Fibroblast of lung (primary cell): Measurements from ENCODE around the gene TMEM119. TPM values are rescaled to one million over a fixed set of nuclear protein-coding genes. Genes with fewer than 3 reads are reported as not detected.
"Not testable (repeated sequence)": the region's sequence is repeated elsewhere in the genome, so short reads cannot be mapped to it uniquely, and the experiment has no call there.

Experiments
- DNase-seq, 2 donors: peaks; one replicate each; pipeline versions ENCODE4 v3.0.0 to v3.0.0-alpha.2; 2010; ENCODE audit warnings: low read depth in 2 of 2
- H2AFZ ChIP-seq: 2 replicates; pipeline ENCODE4 v1.5.1; 2012; ENCODE audit warnings: low read length, control low read depth, inconsistent platforms
- H3K27ac ChIP-seq: 2 replicates; pipeline ENCODE4 v1.5.1; 2011; ENCODE audit warnings: low read length, control low read depth; ENCODE audit not compliant: insufficient read depth
- H3K27me3 ChIP-seq: 2 replicates; pipeline ENCODE4 v1.5.1; 2011; ENCODE audit warnings: mild to moderate bottlenecking, low read length; ENCODE audit not compliant: control insufficient read depth, insufficient read depth
- H3K36me3 ChIP-seq: 2 replicates; pipeline ENCODE4 v1.5.1; 2011; ENCODE audit warnings: low read length; ENCODE audit not compliant: control insufficient read depth, insufficient read depth
- H3K4me1 ChIP-seq: 2 replicates; pipeline ENCODE4 v1.5.1; 2011; ENCODE audit warnings: low read length; ENCODE audit not compliant: control insufficient read depth, insufficient read depth; ENCODE audit errors: extremely low read depth
- H3K4me2 ChIP-seq: 2 replicates; pipeline ENCODE4 v1.5.1; 2011; ENCODE audit warnings: low read length, control low read depth; ENCODE audit not compliant: insufficient read depth; ENCODE audit errors: extremely low read depth
- H3K4me3 ChIP-seq, 4 experiments: fragments of 200-600 bp in 1 of 4; sonication (generic) in 1 of 4; replicated peaks in 1 of 4; 2 replicates each; pipeline ENCODE4 v1.5.1; 2011 to 2016; ENCODE audit warnings: low read length in 4 of 4, low read depth in 3 of 4, mild to moderate bottlenecking in 3 of 4, control low read depth in 2 of 4, inconsistent platforms in 1 of 4, mixed read lengths in 1 of 4; ENCODE audit not compliant: insufficient read depth in 1 of 4; ENCODE audit errors: control extremely low read depth in 1 of 4
- H3K79me2 ChIP-seq: 2 replicates; pipeline ENCODE4 v1.5.1; 2012; ENCODE audit warnings: mild to moderate bottlenecking, low read length, inconsistent platforms; ENCODE audit not compliant: control insufficient read depth, insufficient read depth
- H3K9ac ChIP-seq: 2 replicates; pipeline ENCODE4 v1.5.1; 2011; ENCODE audit warnings: mild to moderate bottlenecking, low read length, control low read depth; ENCODE audit not compliant: insufficient read depth
- H3K9me3 ChIP-seq: 2 replicates; pipeline ENCODE4 v1.5.1; 2012; ENCODE audit warnings: low read depth, low read length; ENCODE audit not compliant: control insufficient read depth, insufficient read depth
- H4K20me1 ChIP-seq: 2 replicates; pipeline ENCODE4 v1.5.1; 2011; ENCODE audit warnings: low read length; ENCODE audit not compliant: control insufficient read depth, insufficient read depth; ENCODE audit errors: extremely low read depth
- EZH2 ChIP-seq: IDR thresholded peaks from 2 replicates; pipeline ENCODE4 v1.5.1; 2012; ENCODE audit warnings: low read length, control low read depth, mild to moderate bottlenecking; ENCODE audit errors: missing control alignments
- polyA plus RNA-seq, 2 donors: library from polyadenylated mRNA; depleted of rRNA in 1 of 2; stranded (reverse) in 1 of 2; unstranded in 1 of 2; fragments of >200 nt; gene quantifications; 2 replicates each; pipeline ENCODE4 v1.2.1, GENCODE V29; 2011 to 2012; ENCODE audit warnings: missing spikeins in 1 of 2
- total RNA-seq: library from RNA; depleted of rRNA; stranded (reverse); fragments of >200 nt; gene quantifications from 2 replicates; pipeline ENCODE4 v1.2.1, GENCODE V29; 2014
- TF ChIP-seq, protein P1 (sequence below), 2 donors: IDR thresholded peaks in 1 of 2; conservative IDR thresholded peaks in 1 of 2; 1 replicate in 1 of 2; 2 replicates in 1 of 2; pipeline ENCODE4 v1.5.1; 2011 to 2012; ENCODE audit warnings: low read length in 2 of 2, control low read depth in 1 of 2, inconsistent platforms in 1 of 2, low read depth in 1 of 2, mild to moderate bottlenecking in 1 of 2

TMEM119 gene
- total and polyA plus RNA-seq, 2 donors (not counting 1 experiment from before 2014, with no cell fraction given), result 154 to 358 TPM

DNA sequence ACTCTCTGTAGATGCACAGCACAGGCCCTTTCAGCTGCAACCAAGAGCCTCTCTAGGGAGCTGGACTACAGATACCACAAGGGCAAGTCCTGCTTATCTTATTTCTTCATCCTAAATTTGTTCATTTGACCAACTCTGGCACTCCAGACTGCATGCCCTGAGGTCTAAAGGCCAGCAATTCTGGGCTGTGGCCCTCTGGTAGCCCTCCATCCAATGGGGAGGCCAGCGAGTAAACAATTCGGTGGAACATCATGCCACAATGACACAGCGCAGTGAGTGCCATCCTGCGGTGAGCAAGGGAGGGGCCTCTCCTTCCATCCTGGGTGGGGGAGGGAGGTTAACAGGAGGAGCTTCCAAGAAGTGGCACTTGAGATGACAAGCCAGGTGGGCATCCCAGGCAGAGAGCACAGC lies 36.5 kb upstream of the TMEM119 start:
- no peaks in the 10 kb centered on the region for H4K20me1 ChIP-seq
- peaks cover 16% of the 10 kb centered on the region for H3K4me1 ChIP-seq
- H3K9me3 ChIP-seq, result no peaks in the 10 kb centered on the region
- H2AFZ ChIP-seq, result no peak overlapping the region
- DNase-seq, result no peak
- no peak overlapping the region for H3K9ac ChIP-seq
- TF ChIP-seq EZH2, result no peak
- TF ChIP-seq, protein P1, sequence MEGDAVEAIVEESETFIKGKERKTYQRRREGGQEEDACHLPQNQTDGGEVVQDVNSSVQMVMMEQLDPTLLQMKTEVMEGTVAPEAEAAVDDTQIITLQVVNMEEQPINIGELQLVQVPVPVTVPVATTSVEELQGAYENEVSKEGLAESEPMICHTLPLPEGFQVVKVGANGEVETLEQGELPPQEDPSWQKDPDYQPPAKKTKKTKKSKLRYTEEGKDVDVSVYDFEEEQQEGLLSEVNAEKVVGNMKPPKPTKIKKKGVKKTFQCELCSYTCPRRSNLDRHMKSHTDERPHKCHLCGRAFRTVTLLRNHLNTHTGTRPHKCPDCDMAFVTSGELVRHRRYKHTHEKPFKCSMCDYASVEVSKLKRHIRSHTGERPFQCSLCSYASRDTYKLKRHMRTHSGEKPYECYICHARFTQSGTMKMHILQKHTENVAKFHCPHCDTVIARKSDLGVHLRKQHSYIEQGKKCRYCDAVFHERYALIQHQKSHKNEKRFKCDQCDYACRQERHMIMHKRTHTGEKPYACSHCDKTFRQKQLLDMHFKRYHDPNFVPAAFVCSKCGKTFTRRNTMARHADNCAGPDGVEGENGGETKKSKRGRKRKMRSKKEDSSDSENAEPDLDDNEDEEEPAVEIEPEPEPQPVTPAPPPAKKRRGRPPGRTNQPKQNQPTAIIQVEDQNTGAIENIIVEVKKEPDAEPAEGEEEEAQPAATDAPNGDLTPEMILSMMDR (conservative IDR thresholded peaks at IDR 0.05 in 1 of 2, IDR thresholded peaks at IDR 0.05 in 1 of 2; ENCODE audit: low read depth in 1 of 2, low read length in 2 of 2), result no peak
- no peak overlapping the region for H3K4me2 ChIP-seq
- no peaks in the 10 kb centered on the region for H3K79me2 ChIP-seq
- no peaks in the 10 kb centered on the region for H3K36me3 ChIP-seq
- no peaks in the 10 kb centered on the region for H3K27me3 ChIP-seq
- no peak overlapping the region for H3K27ac ChIP-seq
- no peak overlapping the region for H3K4me3 ChIP-seq

DNA sequence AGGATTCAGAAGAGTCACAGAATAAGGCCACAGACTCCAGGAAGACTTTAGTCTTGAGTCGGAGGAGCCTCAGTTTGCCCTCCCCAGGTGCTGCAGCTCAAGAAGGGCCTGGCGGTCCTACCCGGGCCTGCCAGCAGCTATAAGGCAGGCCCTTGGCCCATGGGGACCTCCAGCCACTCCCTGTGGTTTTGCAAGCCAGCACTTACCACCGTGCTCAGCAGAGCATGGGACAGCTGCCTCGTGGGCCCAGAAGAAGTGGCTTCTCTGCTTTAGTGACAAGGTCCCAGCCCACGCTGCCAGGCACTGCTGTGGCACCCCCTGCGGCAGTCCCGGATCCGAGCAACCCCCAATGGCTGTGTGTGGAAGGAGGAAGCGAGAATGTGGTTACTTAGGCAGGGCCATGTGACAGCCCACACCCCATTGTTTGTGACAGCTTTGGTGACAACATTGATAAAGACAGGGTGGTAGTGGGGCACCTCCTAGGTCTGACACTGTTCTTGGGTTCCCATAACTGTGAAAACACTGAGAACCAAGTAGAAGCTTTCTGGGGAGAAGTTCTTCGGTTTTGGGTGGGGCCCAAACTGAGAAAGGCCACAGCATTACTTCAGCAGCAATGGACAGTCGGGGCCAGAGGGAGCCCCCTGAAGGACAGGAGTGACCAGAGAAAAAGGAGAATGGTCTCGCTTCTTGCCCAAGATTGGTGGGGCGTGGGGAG lies 35.8 kb upstream of the TMEM119 start, which contains the start of gene SELPLG:
Gene SELPLG, minus strand, starts transcription at position 361 of the 715 bp plus-strand sequence. CDS start 9,587 bp downstream, outside the sequence.
- H3K27ac ChIP-seq, result no peak within 1 kb of the TSS
- H3K79me2 ChIP-seq, result no peaks in the 10 kb centered on the region
- no peak within 1 kb of the TSS for H3K9ac ChIP-seq
- DNase-seq, result no peak
- H3K4me2 ChIP-seq, result no peak within 1 kb of the TSS
- no peaks in the 10 kb centered on the region for H4K20me1 ChIP-seq
- H3K9me3 ChIP-seq, result no peaks in the 10 kb centered on the region
- no peak for TF ChIP-seq EZH2
- TF ChIP-seq, protein P1 (conservative IDR thresholded peaks at IDR 0.05 in 1 of 2, IDR thresholded peaks at IDR 0.05 in 1 of 2; ENCODE audit: low read depth in 1 of 2, low read length in 2 of 2), result no peak
- H3K4me1 ChIP-seq, result peaks cover 23% of the 10 kb centered on the region
- no peak within 1 kb of the TSS for H2AFZ ChIP-seq
- H3K36me3 ChIP-seq, result no peaks in the 10 kb centered on the region
- no peaks in the 10 kb centered on the region for H3K27me3 ChIP-seq
- H3K4me3 ChIP-seq, result no peak within 1 kb of the TSS

DNA sequence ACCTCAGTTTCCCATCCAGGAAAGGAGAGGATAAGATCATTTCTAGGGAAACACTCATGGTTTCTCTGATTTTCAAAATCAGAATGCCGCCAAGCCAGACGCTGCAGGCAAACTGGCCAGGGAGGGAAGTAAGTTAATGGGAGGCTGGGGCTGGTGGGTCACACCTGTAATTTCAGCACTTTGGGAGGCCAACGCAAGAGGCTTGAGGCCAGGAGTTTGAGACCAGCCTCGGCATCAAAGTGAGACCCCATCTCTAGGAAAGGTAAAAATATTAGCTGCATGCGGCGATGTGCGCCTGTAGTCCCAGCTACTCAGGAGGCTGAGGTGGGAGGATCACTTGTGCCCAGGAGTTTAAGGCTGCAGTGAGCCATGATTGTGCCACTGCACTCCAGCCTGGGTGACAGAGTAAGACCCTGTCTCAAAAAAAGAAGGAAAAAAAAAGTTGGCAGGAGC lies 35.2 kb upstream of the TMEM119 start:
- H3K79me2 ChIP-seq, result no peaks in the 10 kb centered on the region
- no peak for DNase-seq
- H3K9me3 ChIP-seq, result no peaks in the 10 kb centered on the region
- H3K4me2 ChIP-seq, result no peak overlapping the region
- H3K9ac ChIP-seq, result no peak overlapping the region
- H3K4me3 ChIP-seq, result no peak overlapping the region
- H4K20me1 ChIP-seq, result no peaks in the 10 kb centered on the region
- H3K4me1 ChIP-seq, result peaks cover 28% of the 10 kb centered on the region
- no peaks in the 10 kb centered on the region for H3K27me3 ChIP-seq
- no peak overlapping the region for H2AFZ ChIP-seq
- no peak overlapping the region for H3K27ac ChIP-seq
- no peaks in the 10 kb centered on the region for H3K36me3 ChIP-seq
- TF ChIP-seq, protein P1 (conservative IDR thresholded peaks at IDR 0.05 in 1 of 2, IDR thresholded peaks at IDR 0.05 in 1 of 2; ENCODE audit: low read depth in 1 of 2, low read length in 2 of 2), result no peak
- TF ChIP-seq EZH2, result no peak

DNA sequence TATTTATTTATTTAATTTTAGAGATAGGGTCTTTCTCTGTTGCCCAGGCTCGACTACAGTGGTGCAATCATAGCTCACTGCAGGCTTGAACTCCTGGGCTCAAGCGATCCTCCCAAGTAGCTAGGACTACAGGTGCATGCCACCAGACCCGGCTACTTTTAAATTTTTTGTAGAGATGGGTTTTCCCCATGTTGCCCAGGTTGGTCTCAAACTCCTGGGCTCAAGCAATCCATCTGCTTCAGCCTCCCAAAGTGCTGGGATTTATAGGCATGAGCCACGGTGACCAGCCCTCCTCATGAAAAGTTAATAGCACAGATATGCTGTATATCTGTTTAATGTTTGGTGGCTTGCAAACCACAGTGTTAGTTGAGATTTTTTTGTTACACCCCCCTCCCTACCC lies 33.4 kb upstream of the TMEM119 start:
- not testable (repeated sequence) for H3K27me3 ChIP-seq, H3K36me3 ChIP-seq, H3K9ac ChIP-seq, H3K9me3 ChIP-seq, H3K27ac ChIP-seq, H3K4me3 ChIP-seq, H2AFZ ChIP-seq, DNase-seq, H3K79me2 ChIP-seq, H3K4me2 ChIP-seq, H4K20me1 ChIP-seq
- peaks cover 30% of the 10 kb centered on the region for H3K4me1 ChIP-seq
